IMR-90 (cell line): ENCODE results near the gene RXFP3. TPM values are rescaled to one million over a fixed set of nuclear protein-coding genes. Genes with fewer than 3 reads are reported as not detected.

Experiments
- microRNA-seq, 2 experiments: library from miRNA; stranded (forward) in 1 of 2; unstranded in 1 of 2; fragments of 10-50 nt in 1 of 2; fragments of <30 nt in 1 of 2; gene quantifications in 1 of 2; microRNA quantifications in 1 of 2; one replicate each; pipeline versions ENCODE3 to v1.1.0; 2013 to 2020; ENCODE audit not compliant: insufficient read depth in 1 of 2, insufficient read length in 1 of 2, unreplicated experiment in 1 of 2
- polyA plus RNA-seq, 3 experiments: library from polyadenylated mRNA; depleted of rRNA; stranded (reverse); fragments of >200 nt; gene quantifications; 2 replicates each; pipeline ENCODE4 v1.2.3, GENCODE V29; 2012; ENCODE audit warnings: low replicate concordance in 1 of 3
- small RNA-seq, 5 experiments: library from RNA; depleted of rRNA; stranded (forward); fragments of <200 nt; gene quantifications; one replicate each; pipeline ENCODE3, GENCODE V24; 2012
- total RNA-seq: library from RNA; depleted of rRNA; stranded (reverse); fragments of >200 nt; gene quantifications from 2 replicates; pipeline ENCODE4 v1.2.3, GENCODE V29; 2012; rRNA removed

Gene RXFP3
- total and polyA plus RNA-seq, 2 of the 4 experiments (the other 2 are of a cell fraction): not detected

Small RNA genes within 50 kb of the gene (microRNA-seq; reads per million reads assigned to microRNA genes)
- not detected for gene RNU6-923P (ENCODE audit: insufficient read depth, insufficient read length)

Small RNA genes within 50 kb of the gene (small RNA-seq; reads per million reads assigned to genes)
- gene RNU6-923P: 0 to 0.60 (median 0) reads per million in 5 experiments

Other genes starting within 250 kb of the RXFP3 start
- 49.2 and 51.3 TPM in 2 replicates for gene ADAMTS12, start 44.4 kb upstream of the RXFP3 start, total RNA-seq
- 24.3 and 27.3 TPM in 2 replicates for gene ADAMTS12, start 44.4 kb upstream of the RXFP3 start, polyA plus RNA-seq (2012; rRNA removed)
- not detected in 2 replicates for gene SLC45A2, start 48.3 kb downstream of the RXFP3 start, total RNA-seq
- 0.07 TPM in 1 of 2 replicates, not detected in the other for gene SLC45A2, start 48.3 kb downstream of the RXFP3 start, polyA plus RNA-seq (2012; rRNA removed)
- gene AMACR, start 71.7 kb downstream of the RXFP3 start, total RNA-seq: 10.0 and 12.9 TPM in 2 replicates
- 7.3 and 8.2 TPM in 2 replicates for gene AMACR, start 71.7 kb downstream of the RXFP3 start, polyA plus RNA-seq (2012; rRNA removed)
- 0.28 and 1.4 TPM in 2 replicates for gene C1QTNF3, start 106.8 kb downstream of the RXFP3 start, total RNA-seq
- 0.76 and 1.0 TPM in 2 replicates for gene C1QTNF3, start 106.8 kb downstream of the RXFP3 start, polyA plus RNA-seq (2012; rRNA removed)